Astrocyte (in vitro differentiated cells and primary cell): ENCODE results near the gene EHD1. TPM values are rescaled to one million over a fixed set of nuclear protein-coding genes. Genes with fewer than 3 reads are reported as not detected.
"Not testable (repeated sequence)": the region's sequence is repeated elsewhere in the genome, so short reads cannot be mapped to it uniquely, and the experiment has no call there.

Experiments
- DNase-seq: peaks from one replicate; pipeline ENCODE4 v3.0.0-alpha.2; 2010; ENCODE audit warnings: low read depth
- FAIRE-seq: peaks from 2 replicates; lab custom pipeline; 2011; peaks lifted over from hg19 to GRCh38; lab: Jason Lieb, UNC
- H2AFZ ChIP-seq: 2 replicates; pipeline ENCODE4 v1.6.0; 2012; ENCODE audit warnings: low read depth, low read length, inconsistent platforms
- H3K27ac ChIP-seq: 2 replicates; pipeline ENCODE4 v1.5.1; 2011; ENCODE audit warnings: low read depth, low read length, inconsistent platforms
- H3K27me3 ChIP-seq: 2 replicates; pipeline ENCODE4 v1.6.0; 2011; ENCODE audit warnings: low read length, inconsistent platforms; ENCODE audit not compliant: insufficient read depth
- H3K36me3 ChIP-seq: 2 replicates; pipeline ENCODE4 v1.5.1; 2011; ENCODE audit warnings: low read length, inconsistent platforms; ENCODE audit not compliant: insufficient read depth
- H3K4me1 ChIP-seq: 2 replicates; pipeline ENCODE4 v1.5.1; 2011; ENCODE audit warnings: low read length, inconsistent platforms; ENCODE audit not compliant: insufficient read depth
- H3K4me2 ChIP-seq: 2 replicates; pipeline ENCODE4 v1.6.0; 2012; ENCODE audit warnings: low read length, inconsistent platforms
- H3K4me3 ChIP-seq: 2 replicates; pipeline ENCODE4 v1.5.1; 2011; ENCODE audit warnings: low read depth, mild to moderate bottlenecking, low read length, inconsistent platforms; ENCODE audit not compliant: insufficient read depth
- H3K79me2 ChIP-seq: 2 replicates; pipeline ENCODE4 v1.6.0; 2012; ENCODE audit warnings: mild to moderate bottlenecking, low read length, inconsistent platforms; ENCODE audit not compliant: insufficient read depth
- H3K9ac ChIP-seq: 2 replicates; pipeline ENCODE4 v1.6.0; 2012; ENCODE audit warnings: mild to moderate bottlenecking, low read length, inconsistent platforms
- H3K9me3 ChIP-seq: 2 replicates; pipeline ENCODE4 v1.5.1; 2012; ENCODE audit warnings: low read depth, mild to moderate bottlenecking, low read length, inconsistent platforms; ENCODE audit not compliant: insufficient read depth
- H4K20me1 ChIP-seq: 2 replicates; pipeline ENCODE4 v1.6.0; 2012; ENCODE audit warnings: low read length, inconsistent platforms; ENCODE audit not compliant: insufficient read depth
- H3K27ac Mint-ChIP-seq: one replicate; pipeline ENCODE4 v1.8.0; 2021; ENCODE audit warnings: mild to moderate bottlenecking, mixed read lengths; ENCODE audit not compliant: unreplicated experiment
- H3K27me3 Mint-ChIP-seq: one replicate; pipeline ENCODE4 v1.8.0; 2021; ENCODE audit warnings: low read depth, mixed read lengths; ENCODE audit not compliant: unreplicated experiment
- H3K36me3 Mint-ChIP-seq: one replicate; pipeline ENCODE4 v1.8.0; 2021; ENCODE audit warnings: low read depth, mixed read lengths; ENCODE audit not compliant: unreplicated experiment
- H3K4me1 Mint-ChIP-seq: one replicate; pipeline ENCODE4 v1.8.0; 2021; ENCODE audit warnings: low read depth, mixed read lengths; ENCODE audit not compliant: unreplicated experiment
- H3K4me3 Mint-ChIP-seq: one replicate; pipeline ENCODE4 v1.8.0; 2021; ENCODE audit warnings: mild to moderate bottlenecking, moderate library complexity, mixed read lengths; ENCODE audit not compliant: unreplicated experiment
- H3K9me3 Mint-ChIP-seq: one replicate; pipeline ENCODE4 v1.8.0; 2021; ENCODE audit warnings: mild to moderate bottlenecking, mixed read lengths; ENCODE audit not compliant: unreplicated experiment
- CTCF ChIP-seq: IDR thresholded peaks from 2 replicates; pipeline ENCODE4 v1.5.1; 2011; ENCODE audit warnings: low read depth, mild to moderate bottlenecking, inconsistent platforms, low read length, moderate library complexity; ENCODE audit not compliant: insufficient read depth
- EZH2 ChIP-seq: IDR thresholded peaks from 2 replicates; pipeline ENCODE4 v1.6.1; 2012; ENCODE audit warnings: mild to moderate bottlenecking, low read length, inconsistent platforms; ENCODE audit not compliant: insufficient read depth
- total RNA-seq: library from RNA; stranded (reverse); gene quantifications from 2 replicates; pipeline ENCODE4 v1.2.1, GENCODE V29; 2021

EHD1 gene
- total RNA-seq, 1 donor from 2014 or later, result 201 TPM

GRCh38 chr11:64817476-64817875, 60.9 kb downstream of the EHD1 start:
- no peak for TF ChIP-seq EZH2
- no peak for TF ChIP-seq CTCF
- Histone ChIP-seq H3K79me2 (no peaks in the 10 kb centered on the region), H3K9ac (no peak overlapping the region), H2AFZ (no peak overlapping the region), H3K27ac (no peak overlapping the region), H3K4me1 (no peaks in the 10 kb centered on the region), H3K27me3 (no peaks in the 10 kb centered on the region), H3K4me2 (no peak overlapping the region), H3K4me3 (no peak overlapping the region), H4K20me1 (no peaks in the 10 kb centered on the region), H3K9me3 (no peaks in the 10 kb centered on the region), H3K36me3 (no peaks in the 10 kb centered on the region)
- no peaks in the 10 kb centered on the region for H3K9me3 Mint-ChIP-seq
- no peak for FAIRE-seq
- H3K27ac Mint-ChIP-seq, result no peak overlapping the region
- DNase-seq, result no peak
- H3K4me3 Mint-ChIP-seq, result no peak overlapping the region
- no peaks in the 10 kb centered on the region for H3K36me3 Mint-ChIP-seq
- H3K27me3 Mint-ChIP-seq, result peaks cover 5% of the 10 kb centered on the region
- H3K4me1 Mint-ChIP-seq, result no peaks in the 10 kb centered on the region

GRCh38 chr11:64815433-64815832, 63.0 kb downstream of the EHD1 start:
- not testable (repeated sequence) for H3K4me1 ChIP-seq, H3K27me3 ChIP-seq, H3K9me3 Mint-ChIP-seq, H3K9me3 ChIP-seq, H3K79me2 ChIP-seq, H3K9ac ChIP-seq, H2AFZ ChIP-seq, H3K36me3 Mint-ChIP-seq, H3K27ac ChIP-seq, H3K27me3 Mint-ChIP-seq, DNase-seq, H3K4me3 ChIP-seq, H3K4me2 ChIP-seq, H3K27ac Mint-ChIP-seq, H3K4me1 Mint-ChIP-seq, FAIRE-seq, H3K4me3 Mint-ChIP-seq, H4K20me1 ChIP-seq, H3K36me3 ChIP-seq

- Mint-ChIP-seq H3K4me3 (no peak overlapping the region), H3K4me1 (no peaks in the 10 kb centered on the region), H3K36me3 (no peaks in the 10 kb centered on the region), H3K27ac (no peak overlapping the region), H3K9me3 (no peaks in the 10 kb centered on the region), H3K27me3 (peaks cover 5% of the 10 kb centered on the region)
- no peak for DNase-seq
- FAIRE-seq, result no peak
- peaks cover 1% of the 10 kb centered on the region for H3K4me1 ChIP-seq
- peaks cover 6% of the 10 kb centered on the region for H3K79me2 ChIP-seq
- H3K9me3 ChIP-seq, result no peaks in the 10 kb centered on the region
- H4K20me1 ChIP-seq, result no peaks in the 10 kb centered on the region
- H3K27me3 ChIP-seq, result no peaks in the 10 kb centered on the region
- no peak overlapping the region for H3K4me2 ChIP-seq
- no peak overlapping the region for H3K9ac ChIP-seq
- H2AFZ ChIP-seq, result no peak overlapping the region
- H3K27ac ChIP-seq, result no peak overlapping the region
- no peaks in the 10 kb centered on the region for H3K36me3 ChIP-seq
- TF ChIP-seq EZH2, result no peak
- TF ChIP-seq CTCF, result no peak
- no peak overlapping the region for H3K4me3 ChIP-seq
These were observed 63.7 kb downstream of the EHD1 start for GRCh38 chr11:64814712-64815187.
